Measurements from ENCODE around the gene HDC.

DNA sequence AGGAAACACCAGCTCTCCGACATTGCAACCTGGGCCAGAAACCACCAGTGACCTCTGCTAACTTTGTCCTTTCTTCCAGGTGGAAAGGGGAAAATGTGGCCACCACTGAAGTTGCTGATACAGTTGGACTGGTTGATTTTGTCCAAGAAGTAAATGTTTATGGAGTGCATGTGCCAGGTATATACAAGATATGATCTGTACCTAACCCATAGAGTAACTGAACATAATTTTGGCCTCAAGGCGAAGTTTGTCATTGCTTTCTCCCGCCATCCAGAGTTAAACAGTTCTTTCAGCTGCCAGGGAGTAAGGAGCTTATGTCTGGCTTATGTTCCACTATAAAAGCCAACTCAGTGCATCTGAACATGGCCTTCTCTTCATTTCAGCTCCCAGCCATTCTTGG is 36.7 kb downstream of the HDC start:
- TF ChIP-seq, protein P1, sequence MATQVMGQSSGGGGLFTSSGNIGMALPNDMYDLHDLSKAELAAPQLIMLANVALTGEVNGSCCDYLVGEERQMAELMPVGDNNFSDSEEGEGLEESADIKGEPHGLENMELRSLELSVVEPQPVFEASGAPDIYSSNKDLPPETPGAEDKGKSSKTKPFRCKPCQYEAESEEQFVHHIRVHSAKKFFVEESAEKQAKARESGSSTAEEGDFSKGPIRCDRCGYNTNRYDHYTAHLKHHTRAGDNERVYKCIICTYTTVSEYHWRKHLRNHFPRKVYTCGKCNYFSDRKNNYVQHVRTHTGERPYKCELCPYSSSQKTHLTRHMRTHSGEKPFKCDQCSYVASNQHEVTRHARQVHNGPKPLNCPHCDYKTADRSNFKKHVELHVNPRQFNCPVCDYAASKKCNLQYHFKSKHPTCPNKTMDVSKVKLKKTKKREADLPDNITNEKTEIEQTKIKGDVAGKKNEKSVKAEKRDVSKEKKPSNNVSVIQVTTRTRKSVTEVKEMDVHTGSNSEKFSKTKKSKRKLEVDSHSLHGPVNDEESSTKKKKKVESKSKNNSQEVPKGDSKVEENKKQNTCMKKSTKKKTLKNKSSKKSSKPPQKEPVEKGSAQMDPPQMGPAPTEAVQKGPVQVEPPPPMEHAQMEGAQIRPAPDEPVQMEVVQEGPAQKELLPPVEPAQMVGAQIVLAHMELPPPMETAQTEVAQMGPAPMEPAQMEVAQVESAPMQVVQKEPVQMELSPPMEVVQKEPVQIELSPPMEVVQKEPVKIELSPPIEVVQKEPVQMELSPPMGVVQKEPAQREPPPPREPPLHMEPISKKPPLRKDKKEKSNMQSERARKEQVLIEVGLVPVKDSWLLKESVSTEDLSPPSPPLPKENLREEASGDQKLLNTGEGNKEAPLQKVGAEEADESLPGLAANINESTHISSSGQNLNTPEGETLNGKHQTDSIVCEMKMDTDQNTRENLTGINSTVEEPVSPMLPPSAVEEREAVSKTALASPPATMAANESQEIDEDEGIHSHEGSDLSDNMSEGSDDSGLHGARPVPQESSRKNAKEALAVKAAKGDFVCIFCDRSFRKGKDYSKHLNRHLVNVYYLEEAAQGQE (IDR thresholded peaks at IDR 0.05; ENCODE audit: low read depth), result no peak
- TF ChIP-seq, protein P2, sequence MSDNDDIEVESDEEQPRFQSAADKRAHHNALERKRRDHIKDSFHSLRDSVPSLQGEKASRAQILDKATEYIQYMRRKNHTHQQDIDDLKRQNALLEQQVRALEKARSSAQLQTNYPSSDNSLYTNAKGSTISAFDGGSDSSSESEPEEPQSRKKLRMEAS (IDR thresholded peaks at IDR 0.05), result no peak
- TF ChIP-seq FOXM1 (IDR thresholded peaks at IDR 0.05; ENCODE audit: borderline replicate concordance, low read depth) (no peak), EP300 (IDR thresholded peaks at IDR 0.05; ENCODE audit: borderline replicate concordance) (no peak), TAF1 (IDR thresholded peaks at IDR 0.05; ENCODE audit: low read depth) (no peak), CEBPB (IDR thresholded peaks at IDR 0.05) (no peak), CREB1 (IDR thresholded peaks at IDR 0.05; ENCODE audit: low read depth) (no peak), RAD21 (IDR thresholded peaks at IDR 0.05; ENCODE audit: low read depth) (no peak), ZBTB7A (IDR thresholded peaks at IDR 0.05; ENCODE audit: low read depth) (no peak), YY1 (IDR thresholded peaks at IDR 0.05; ENCODE audit: low read depth) (no peak), TEAD4 (IDR thresholded peaks at IDR 0.05) (no peak), NFIC (IDR thresholded peaks at IDR 0.05) (no peak)
- TF ChIP-seq, protein P3, sequence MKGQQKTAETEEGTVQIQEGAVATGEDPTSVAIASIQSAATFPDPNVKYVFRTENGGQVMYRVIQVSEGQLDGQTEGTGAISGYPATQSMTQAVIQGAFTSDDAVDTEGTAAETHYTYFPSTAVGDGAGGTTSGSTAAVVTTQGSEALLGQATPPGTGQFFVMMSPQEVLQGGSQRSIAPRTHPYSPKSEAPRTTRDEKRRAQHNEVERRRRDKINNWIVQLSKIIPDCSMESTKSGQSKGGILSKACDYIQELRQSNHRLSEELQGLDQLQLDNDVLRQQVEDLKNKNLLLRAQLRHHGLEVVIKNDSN (IDR thresholded peaks at IDR 0.05), result no peak
